Upper lobe of left lung (tissue), 6 donors: ENCODE measurements around the gene LILRB3. TPM values are rescaled to one million over a fixed set of nuclear protein-coding genes. Genes with fewer than 3 reads are reported as not detected.
"Not testable (repeated sequence)": the region's sequence is repeated elsewhere in the genome, so short reads cannot be mapped to it uniquely, and the experiment has no call there.

Experiments
- ATAC-seq, 2 donors: fragments of 200-7000 bp; cut with Tn5 transposase; one replicate each; pipeline ENCODE4 v1.9.1; 2022; ENCODE audit warnings: mild to moderate bottlenecking in 2 of 2, moderate library complexity in 2 of 2; ENCODE audit not compliant: low FRiP score in 2 of 2
- DNase-seq, 2 donors: peaks; one replicate each; pipeline ENCODE4 v3.0.0-alpha.2; 2019 to 2020
- H3K27ac ChIP-seq, 4 donors: fragments of 200-600 bp; sonication (generic); one replicate each; pipeline ENCODE4 v1.5.1; 2016 to 2019
- H3K27me3 ChIP-seq, 4 donors: fragments of 200-600 bp; sonication (generic); one replicate each; pipeline ENCODE4 v1.5.1; 2017 to 2019
- H3K36me3 ChIP-seq, 4 donors: fragments of 200-600 bp; sonication (generic); one replicate each; pipeline ENCODE4 v1.5.1; 2016 to 2019
- H3K4me1 ChIP-seq, 4 donors: fragments of 200-600 bp; sonication (generic); one replicate each; pipeline ENCODE4 v1.5.1; 2018 to 2019
- H3K4me3 ChIP-seq, 4 donors: fragments of 200-600 bp; sonication (generic); one replicate each; pipeline ENCODE4 v1.5.1; 2017 to 2019; ENCODE audit warnings: mild to moderate bottlenecking in 2 of 4, moderate library complexity in 1 of 4
- H3K9me3 ChIP-seq, 4 donors: fragments of 200-600 bp; sonication (generic); one replicate each; pipeline ENCODE4 v1.5.1; 2018 to 2019
- EP300 ChIP-seq, 4 donors: sonication (generic); formaldehyde crosslinking; IDR thresholded peaks; one replicate each; pipeline ENCODE4 v1.5.1; 2017; ENCODE audit warnings: antibody characterized with exemption in 4 of 4, control low read depth in 2 of 4
- POLR2A ChIP-seq, 4 donors: fragments of 450-650 bp; IDR thresholded peaks; one replicate each; pipeline ENCODE4 v1.5.1; 2016 to 2017; ENCODE audit warnings: antibody characterized with exemption in 4 of 4, mild to moderate bottlenecking in 2 of 4
- POLR2AphosphoS5 ChIP-seq, 2 donors: sonication (generic); formaldehyde crosslinking; IDR thresholded peaks; one replicate each; pipeline ENCODE4 v1.5.1; 2017; ENCODE audit warnings: antibody characterized with exemption in 2 of 2
- WGBS, 2 donors: methylation state at CpG; one replicate each; pipeline ENCODE4 v1.1.5; 2017 to 2018; 5-methylcytosine and 5-hydroxymethylcytosine counted together
- total RNA-seq, 6 donors: library from RNA; depleted of rRNA in 4 of 6; stranded (reverse); fragments of >200 nt in 4 of 6; gene quantifications; one replicate each; pipeline versions ENCODE4 v1.1.0 to v1.2.1, GENCODE V29; 2016 to 2021
- TF ChIP-seq, protein P1 (sequence below), 6 experiments: fragments of 450-650 bp in 4 of 6; fragments of 200-600 bp in 2 of 6; sonication (generic) in 2 of 6; IDR thresholded peaks; one replicate each; pipeline ENCODE4 v1.5.1; 2016 to 2019; ENCODE audit warnings: antibody characterized with exemption in 6 of 6
- donor health status: DM: no; HTN: no; CAD: no; lungs with moderate emphysema.
- donor health status: DM: no; HTN: yes; CAD: no; lungs with severe emphysema.

Gene LILRB3
- total RNA-seq, 6 donors from 2014 or later, result 43.4 to 106 (median 70.7) TPM

- peaks cover 3 to 56% (median 44%) of the 10 kb centered on the region in 4 donors for H3K36me3 ChIP-seq
- peak; percentile 86 to 98 for TF ChIP-seq POLR2AphosphoS5 (IDR thresholded peaks at IDR 0.05)
- TF ChIP-seq, protein P1, sequence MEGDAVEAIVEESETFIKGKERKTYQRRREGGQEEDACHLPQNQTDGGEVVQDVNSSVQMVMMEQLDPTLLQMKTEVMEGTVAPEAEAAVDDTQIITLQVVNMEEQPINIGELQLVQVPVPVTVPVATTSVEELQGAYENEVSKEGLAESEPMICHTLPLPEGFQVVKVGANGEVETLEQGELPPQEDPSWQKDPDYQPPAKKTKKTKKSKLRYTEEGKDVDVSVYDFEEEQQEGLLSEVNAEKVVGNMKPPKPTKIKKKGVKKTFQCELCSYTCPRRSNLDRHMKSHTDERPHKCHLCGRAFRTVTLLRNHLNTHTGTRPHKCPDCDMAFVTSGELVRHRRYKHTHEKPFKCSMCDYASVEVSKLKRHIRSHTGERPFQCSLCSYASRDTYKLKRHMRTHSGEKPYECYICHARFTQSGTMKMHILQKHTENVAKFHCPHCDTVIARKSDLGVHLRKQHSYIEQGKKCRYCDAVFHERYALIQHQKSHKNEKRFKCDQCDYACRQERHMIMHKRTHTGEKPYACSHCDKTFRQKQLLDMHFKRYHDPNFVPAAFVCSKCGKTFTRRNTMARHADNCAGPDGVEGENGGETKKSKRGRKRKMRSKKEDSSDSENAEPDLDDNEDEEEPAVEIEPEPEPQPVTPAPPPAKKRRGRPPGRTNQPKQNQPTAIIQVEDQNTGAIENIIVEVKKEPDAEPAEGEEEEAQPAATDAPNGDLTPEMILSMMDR (IDR thresholded peaks at IDR 0.05), result peak in 1 of 6 experiments; percentile 1
- peak; percentile 94 to 97 (median 96) for TF ChIP-seq EP300 (IDR thresholded peaks at IDR 0.05)
- TF ChIP-seq POLR2A (IDR thresholded peaks at IDR 0.05), result peak in 3 of 4 donors; percentile 41 to 73 (median 54)
- 38 to 55% methylated on average over 12 of the region's 18 CpGs for WGBS, 2 donors
- peak in 1 of 2 donors; percentile 97 for DNase-seq
- peak overlapping the region in 2 of 4 donors; percentile 10 to 86 for H3K4me3 ChIP-seq
- peaks cover 66 to 83% (median 81%) of the 10 kb centered on the region in 4 donors for H3K4me1 ChIP-seq
- no peaks in the 10 kb centered on the region for H3K27me3 ChIP-seq
- peak overlapping the region; percentile 91 to 96 (median 95) for H3K27ac ChIP-seq
- H3K9me3 ChIP-seq, result no peaks in the 10 kb centered on the region
- peak; percentile 81 for ATAC-seq
These were observed 14.6 kb downstream of the LILRB3 start for GRCh38 chr19:54207983-54208783.

DNA sequence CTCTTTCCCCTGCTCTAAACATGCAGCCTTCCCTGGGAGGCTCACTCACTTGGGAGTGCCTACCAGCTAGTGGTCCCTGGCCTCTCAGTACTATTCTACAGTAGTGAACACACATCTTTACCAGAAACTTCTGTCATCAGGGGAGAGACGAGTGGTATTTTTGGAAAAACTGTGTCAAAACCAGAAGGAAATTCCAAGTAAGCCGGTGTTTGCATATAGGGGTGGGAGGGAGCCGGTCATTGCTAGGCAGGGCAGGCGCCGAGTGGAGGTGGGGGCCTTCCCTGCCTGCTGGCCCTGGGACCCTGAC lies 15.2 kb downstream of the LILRB3 start:
- peaks cover 71 to 89% (median 87%) of the 10 kb centered on the region in 4 donors for H3K4me1 ChIP-seq
- H3K27me3 ChIP-seq, result no peaks in the 10 kb centered on the region
- peak overlapping the region; percentile 89 to 96 (median 95) for H3K27ac ChIP-seq
- ATAC-seq, result no peak
- peaks cover 3 to 62% (median 50%) of the 10 kb centered on the region in 4 donors for H3K36me3 ChIP-seq
- peak overlapping the region in 1 of 4 donors; percentile 86 for H3K4me3 ChIP-seq
- 16 to 51% methylated on average over 5 of the region's 5 CpGs for WGBS, 2 donors
- H3K9me3 ChIP-seq, result no peaks in the 10 kb centered on the region
- TF ChIP-seq POLR2AphosphoS5 (IDR thresholded peaks at IDR 0.05) (no peak), POLR2A (IDR thresholded peaks at IDR 0.05) (no peak), EP300 (IDR thresholded peaks at IDR 0.05) (no peak)
- TF ChIP-seq, protein P1 (IDR thresholded peaks at IDR 0.05), result no peak
- peak in 1 of 2 donors; percentile 84 for DNase-seq

GRCh38 chr19:54207193-54207592 lies 15.6 kb downstream of the LILRB3 start:
- H3K4me3 ChIP-seq, result peak overlapping the region in 2 of 4 donors; percentile 2 to 86
- peaks cover 3 to 66% (median 54%) of the 10 kb centered on the region in 4 donors for H3K36me3 ChIP-seq
- H3K9me3 ChIP-seq, H3K27me3 ChIP-seq, ATAC-seq: not testable (repeated sequence)
- whole genome bisulfite sequencing, 2 donors, result 72 to 73% methylated on average over 22 to 23 of the region's 23 CpGs
- H3K4me1 ChIP-seq, result peaks cover 76 to 93% (median 91%) of the 10 kb centered on the region in 4 donors
- peak overlapping the region; percentile 89 to 96 (median 95) for H3K27ac ChIP-seq
- peak in 1 of 2 donors; percentile 85 for DNase-seq

DNA sequence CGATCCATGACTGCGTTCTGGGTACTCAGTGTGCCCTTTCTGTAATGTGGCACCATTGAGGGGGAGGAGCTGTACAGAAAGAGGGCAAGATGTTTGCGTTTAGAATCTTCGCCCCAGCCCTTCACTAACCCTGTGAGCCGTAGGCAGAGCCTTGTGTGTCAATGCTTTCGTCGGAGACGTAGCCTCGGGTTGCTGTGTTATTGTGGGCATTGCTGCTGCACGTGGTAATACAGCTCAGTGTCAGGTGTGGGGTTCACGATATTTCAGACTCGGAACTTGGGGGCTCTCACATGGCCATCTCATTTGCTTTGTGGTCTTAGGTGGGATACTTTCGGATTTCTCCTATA lies 16.0 kb downstream of the LILRB3 start:
- peak overlapping the region; percentile 89 to 96 (median 95) for H3K27ac ChIP-seq
- ATAC-seq (no peak), DNase-seq (no peak)
- H3K27me3 ChIP-seq, result no peaks in the 10 kb centered on the region
- WGBS, 2 donors, result 67 to 81% methylated on average over 9 to 13 of the region's 13 CpGs
- TF ChIP-seq POLR2AphosphoS5 (IDR thresholded peaks at IDR 0.05) (no peak), EP300 (IDR thresholded peaks at IDR 0.05) (no peak), POLR2A (IDR thresholded peaks at IDR 0.05) (no peak)
- TF ChIP-seq, protein P1 (IDR thresholded peaks at IDR 0.05), result no peak
- H3K9me3 ChIP-seq, result no peaks in the 10 kb centered on the region
- peaks cover 80 to 97% (median 95%) of the 10 kb centered on the region in 4 donors for H3K4me1 ChIP-seq
- peaks cover 3 to 70% (median 58%) of the 10 kb centered on the region in 4 donors for H3K36me3 ChIP-seq
- peak overlapping the region in 2 of 4 donors; percentile 2 to 86 for H3K4me3 ChIP-seq

GRCh38 chr19:54206030-54206830 lies 16.6 kb downstream of the LILRB3 start:
- H3K9me3 ChIP-seq, result no peaks in the 10 kb centered on the region
- peak overlapping the region; percentile 89 to 96 (median 95) for H3K27ac ChIP-seq
- H3K36me3 ChIP-seq, result peaks cover 3 to 75% (median 61%) of the 10 kb centered on the region in 4 donors
- no peaks in the 10 kb centered on the region for H3K27me3 ChIP-seq
- WGBS, 2 donors, result 83 to 93% methylated on average over 16 to 24 of the region's 27 CpGs
- DNase-seq (peak in 1 of 2 donors; percentile 83), ATAC-seq (no peak)
- TF ChIP-seq EP300 (IDR thresholded peaks at IDR 0.05) (no peak), POLR2A (IDR thresholded peaks at IDR 0.05) (peak in 1 of 4 donors; percentile 30), POLR2AphosphoS5 (IDR thresholded peaks at IDR 0.05) (peak in 1 of 2 donors; percentile 16)
- TF ChIP-seq, protein P1 (IDR thresholded peaks at IDR 0.05), result no peak
- H3K4me3 ChIP-seq, result peak overlapping the region in 1 of 4 donors; percentile 86
- H3K4me1 ChIP-seq, result peaks cover 84 to 99% (median 98%) of the 10 kb centered on the region in 4 donors
